ENCODE measurements around the gene SLC12A9. TPM values are rescaled to one million over a fixed set of nuclear protein-coding genes. Genes with fewer than 3 reads are reported as not detected.

Gene SLC12A9
- polyA plus RNA-seq, 5 donors: 25.7 to 48.3 (median 39.2) TPM

GRCh38 chr7:100882785-100883526 lies 30.4 kb downstream of the SLC12A9 start:
- no peak for DNase-seq

DNA sequence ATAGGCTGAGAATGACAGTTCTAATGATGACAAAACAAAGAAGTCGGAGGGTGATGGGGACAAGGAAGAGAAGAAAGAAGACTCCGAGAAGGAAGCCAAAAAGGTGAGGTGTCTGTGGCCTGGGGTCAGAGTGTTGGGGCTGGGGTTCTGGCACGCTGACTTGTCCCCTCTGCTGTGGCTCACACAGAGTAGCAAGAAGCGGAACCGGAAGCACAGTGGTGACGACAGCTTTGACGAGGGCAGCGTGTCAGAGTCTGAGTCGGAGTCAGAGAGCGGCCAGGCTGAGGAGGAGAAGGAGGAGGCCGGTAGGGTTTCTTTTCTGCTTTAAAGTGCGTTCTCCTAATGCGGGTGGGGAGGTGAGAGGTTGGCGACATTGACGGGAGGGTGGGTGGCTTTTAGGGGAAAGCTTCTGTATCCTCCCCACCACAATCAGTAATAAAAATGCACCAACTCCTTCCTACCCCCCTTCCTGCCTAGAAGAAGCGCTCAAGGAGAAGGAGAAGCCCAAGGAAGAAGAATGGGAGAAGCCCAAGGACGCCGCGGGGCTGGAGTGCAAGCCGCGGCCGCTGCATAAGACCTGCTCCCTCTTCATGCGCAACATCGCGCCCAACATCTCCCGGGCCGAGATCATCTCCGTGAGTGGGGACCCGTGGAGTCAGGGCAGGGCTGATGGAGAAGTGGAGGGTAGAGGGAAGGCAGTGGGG lies 32.4 kb downstream of the SLC12A9 start:
- no peak for DNase-seq

DNA sequence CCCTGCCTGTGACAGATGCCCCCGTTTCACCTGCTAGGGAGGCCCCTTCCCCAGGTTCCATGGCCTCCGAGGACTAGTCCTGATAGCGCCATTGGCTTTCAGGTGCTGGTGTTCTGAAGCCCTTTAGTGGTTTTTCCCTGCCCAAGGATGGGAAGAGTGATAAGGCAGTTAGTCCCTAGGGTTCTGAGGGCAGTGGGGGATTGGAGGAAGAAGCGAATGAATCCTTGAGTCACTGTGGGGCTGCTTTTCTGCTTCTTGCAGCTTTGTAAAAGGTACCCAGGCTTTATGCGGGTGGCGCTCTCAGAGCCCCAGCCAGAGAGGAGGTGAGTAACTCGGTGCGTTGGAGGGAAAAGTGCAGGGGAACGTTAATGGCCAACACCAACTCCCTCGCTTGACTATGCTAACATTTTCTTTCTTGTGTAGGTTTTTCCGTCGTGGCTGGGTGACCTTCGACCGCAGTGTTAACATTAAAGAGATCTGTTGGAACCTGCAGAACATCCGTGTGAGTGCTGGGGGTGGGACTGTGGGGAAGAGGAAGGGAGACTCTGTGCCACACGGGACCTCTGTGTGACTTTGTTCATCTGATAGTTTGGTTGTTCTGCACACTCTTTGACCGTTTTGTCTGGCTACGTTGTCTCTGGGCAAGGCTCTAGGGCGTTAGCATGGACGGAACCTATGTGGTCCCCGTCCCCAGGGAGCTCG lies 33.1 kb downstream of the SLC12A9 start:
- DNase-seq: no peak

GRCh38 chr7:100886142-100886935 lies 33.8 kb downstream of the SLC12A9 start:
- DNase-seq: no peak

GRCh38 chr7:100886936-100887515 lies 34.5 kb downstream of the SLC12A9 start:
- no peak for DNase-seq

GRCh38 chr7:100887516-100888290 lies 35.2 kb downstream of the SLC12A9 start:
- no peak for DNase-seq

GRCh38 chr7:100888291-100888987 lies 35.9 kb downstream of the SLC12A9 start:
- no peak for DNase-seq

GRCh38 chr7:100888988-100889750 lies 36.7 kb downstream of the SLC12A9 start, which contains the start of gene UFSP1:
TSS of gene UFSP1 (minus strand) at chr7:100889715. CDS start at chr7:100889271, 444 bp downstream.
- DNase-seq: no peak

DNA sequence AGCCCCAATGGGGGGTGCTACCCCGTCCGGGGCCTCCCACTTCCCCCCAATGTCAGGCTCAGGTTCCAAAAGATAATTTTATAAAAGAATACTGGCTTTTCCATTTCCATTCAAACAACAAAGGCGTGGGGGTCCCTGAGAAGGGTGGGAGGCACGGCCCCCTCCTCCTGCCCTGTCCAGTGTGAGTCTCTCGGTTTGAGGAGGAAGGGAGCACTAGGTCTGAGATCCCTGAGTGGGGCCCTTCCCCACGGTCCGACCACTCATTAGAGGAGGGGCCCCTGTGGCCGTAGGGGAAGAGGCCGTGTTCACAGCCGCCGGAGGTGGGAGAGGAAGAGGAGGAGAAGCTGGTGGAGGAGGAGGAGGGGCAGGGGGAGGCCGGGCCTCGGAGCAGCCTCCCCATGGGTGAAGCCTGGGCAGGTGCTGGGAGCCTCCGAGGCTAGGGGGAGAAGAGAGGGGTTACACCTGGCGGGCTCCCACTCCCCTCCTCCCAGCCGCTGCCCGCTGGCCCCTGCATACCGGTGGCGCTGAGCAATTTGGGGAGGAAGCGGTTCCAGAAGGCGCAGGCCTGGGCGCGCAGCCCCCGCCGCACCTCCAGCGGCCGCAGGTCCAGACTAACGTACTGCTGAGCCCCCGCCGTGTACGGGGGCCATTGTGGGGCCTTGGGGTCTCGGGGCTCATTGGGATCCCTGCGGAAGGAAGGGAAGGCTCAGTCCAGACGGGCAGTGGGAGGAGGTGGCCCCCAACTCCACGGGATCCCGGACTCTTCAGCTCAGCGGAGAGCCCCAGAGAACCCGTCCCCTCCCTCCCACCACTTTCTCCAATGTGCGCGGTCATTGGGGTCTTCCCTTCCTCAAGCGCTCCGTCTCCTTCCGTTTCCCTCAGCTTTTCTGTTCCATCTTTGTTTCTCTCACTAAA lies 38.4 kb downstream of the SLC12A9 start:
- DNase-seq: no peak

- DNase-seq: no peak
These were observed 39.2 kb downstream of the SLC12A9 start for GRCh38 chr7:100891568-100892247.

DNA sequence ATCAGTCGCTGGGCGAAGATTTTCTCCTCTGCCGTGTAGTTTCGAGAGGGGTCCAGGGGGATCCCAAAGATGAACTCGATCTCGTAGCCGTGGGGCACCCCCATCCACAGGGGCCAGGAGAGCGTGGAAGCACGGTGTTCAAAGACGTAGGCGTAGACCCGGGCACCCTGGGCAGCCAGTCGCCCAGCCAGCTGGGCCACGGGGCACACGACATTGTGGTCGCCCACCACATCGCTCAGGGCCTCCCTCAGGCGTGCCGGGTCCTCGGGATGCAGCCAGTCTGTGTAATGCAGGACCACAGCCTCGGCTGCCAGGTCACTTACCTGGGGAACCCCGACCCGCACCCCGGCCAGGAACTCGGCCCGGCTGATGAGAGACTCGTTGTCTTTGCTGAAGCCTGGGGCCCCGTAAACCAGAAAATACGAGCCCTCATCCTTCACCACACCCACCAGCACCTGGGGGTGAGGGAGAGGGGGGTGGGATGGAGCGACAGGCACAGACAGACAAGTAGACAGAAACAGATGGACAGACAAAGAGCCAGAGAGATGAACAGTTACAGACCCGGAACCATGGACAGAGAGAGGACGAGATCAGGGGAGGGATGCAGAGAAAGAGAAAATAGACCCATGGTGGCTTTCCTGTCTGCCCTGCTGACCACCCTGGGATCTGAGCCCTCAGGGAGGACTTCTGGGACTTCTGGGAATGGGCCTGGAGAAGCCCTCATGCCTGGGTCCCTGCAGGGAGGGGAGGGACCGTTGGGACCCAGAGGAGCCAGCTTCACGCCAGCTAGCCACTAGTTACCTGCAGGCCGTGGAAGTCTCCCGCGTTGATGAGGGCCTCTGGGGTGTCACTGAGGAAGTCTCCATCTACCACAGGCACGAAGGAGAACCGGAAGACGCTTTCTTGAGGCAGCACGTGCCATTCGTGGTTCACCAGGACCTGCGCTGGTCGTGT lies 40.1 kb downstream of the SLC12A9 start:
- DNase-seq: no peak

DNA sequence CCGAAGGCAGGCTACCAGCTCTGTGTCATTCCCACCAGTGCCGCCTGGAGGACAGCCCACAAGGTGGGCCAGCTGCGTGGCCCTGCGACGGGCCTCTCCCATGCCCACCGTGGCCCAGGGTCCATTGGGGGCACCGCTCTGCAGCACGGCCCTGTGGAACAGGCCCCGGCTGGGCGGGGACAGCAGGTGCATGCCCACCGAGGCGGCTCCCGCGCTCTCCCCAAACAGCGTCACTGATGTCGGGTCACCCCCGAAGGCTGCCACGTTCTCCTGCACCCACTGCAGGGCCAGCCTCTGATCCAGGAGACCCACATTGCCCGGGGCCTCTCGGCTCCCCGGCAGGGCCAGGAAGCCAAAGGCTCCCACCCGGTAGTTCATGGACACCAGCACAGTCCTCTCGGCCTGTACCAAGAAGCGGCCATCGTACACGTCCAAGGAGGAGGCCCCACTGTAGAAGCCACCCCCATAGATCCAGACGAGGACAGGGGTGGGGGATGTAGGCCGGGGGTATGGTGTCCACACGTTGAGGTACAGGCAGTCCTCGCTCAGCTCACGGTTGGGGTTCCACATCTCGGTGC lies 40.9 kb downstream of the SLC12A9 start:
- DNase-seq: no peak

- DNase-seq: no peak
These were observed 41.6 kb downstream of the SLC12A9 start for GRCh38 chr7:100893910-100894721.

DNA sequence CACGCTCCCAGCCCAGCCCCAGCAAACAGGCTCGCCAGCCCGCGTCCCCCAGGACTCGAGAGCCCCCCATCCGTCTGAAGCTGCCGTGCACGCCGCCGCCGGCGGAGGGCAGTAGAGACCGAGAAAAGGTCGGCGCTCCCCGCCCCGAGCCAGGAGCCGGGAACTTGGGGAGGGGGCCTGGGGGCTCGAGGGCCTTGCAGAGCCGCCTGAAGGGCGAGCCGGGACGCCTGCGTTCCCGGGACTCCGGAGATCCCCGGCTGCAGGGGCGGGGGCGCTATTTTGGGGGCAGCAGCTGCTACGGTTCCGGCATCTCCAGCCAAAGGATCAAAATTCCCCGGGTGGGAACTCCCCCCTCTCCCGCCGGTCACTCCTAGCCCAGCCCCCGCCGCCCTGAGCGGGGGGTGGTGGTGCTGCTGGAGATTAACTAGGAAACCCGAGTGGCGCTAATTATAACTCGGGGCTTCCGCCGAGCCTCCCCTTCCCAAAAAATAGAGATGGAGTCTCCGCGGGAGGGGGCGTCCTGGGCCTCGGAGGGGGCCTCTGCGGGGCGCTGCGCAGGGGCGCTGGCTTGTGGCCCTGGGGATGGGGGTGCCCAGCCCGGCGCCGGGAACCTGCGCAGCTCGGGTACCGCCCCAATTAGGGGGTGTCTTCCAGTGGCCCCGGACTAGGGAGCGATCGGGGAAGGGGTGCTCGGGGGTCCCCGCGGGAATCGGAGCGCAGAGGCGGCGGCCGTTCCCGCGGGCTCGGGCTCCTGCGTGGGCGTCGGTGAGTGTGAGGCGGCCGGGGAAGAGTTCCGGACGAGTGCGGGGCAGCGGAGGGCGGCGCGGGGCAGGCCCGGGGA lies 42.6 kb downstream of the SLC12A9 start:
- DNase-seq: no peak
